ENCODE results near the gene ATOSB. TPM values are rescaled to one million over a fixed set of nuclear protein-coding genes. Genes with fewer than 3 reads are reported as not detected.

ATOSB gene
- total and polyA plus RNA-seq, 2 of the 8 experiments (the other 6 are each of a cell fraction or from before 2014, with no cell fraction given): 6.9 to 10.4 TPM

GRCh38 chr9:35091536-35091935 lies 24.1 kb downstream of the ATOSB start (continued):
- no peak for TF ChIP-seq SIN3A (conservative IDR thresholded peaks at IDR 0.05 in 1 of 2, IDR thresholded peaks at IDR 0.05 in 1 of 2; ENCODE audit: low read depth in 1 of 2, low read length in 2 of 2)
- TF ChIP-seq EZH2 (IDR thresholded peaks at IDR 0.05; ENCODE audit: low read depth, low read length, severe bottlenecking): no peak
- no peak for TF ChIP-seq POLR2AphosphoS5 (IDR thresholded peaks at IDR 0.05; ENCODE audit: low read depth, low read length)
- no peak for TF ChIP-seq HDAC2 (IDR thresholded peaks at IDR 0.05; ENCODE audit: borderline replicate concordance in 1 of 2, low read depth in 2 of 2, low read length in 2 of 2)
- TF ChIP-seq RAD21 (IDR thresholded peaks at IDR 0.05 in 1 of 2, conservative IDR thresholded peaks at IDR 0.05 in 1 of 2; ENCODE audit: low read depth in 2 of 2, low read length in 2 of 2): no peak
- no peak for TF ChIP-seq RBBP5 (IDR thresholded peaks at IDR 0.05; ENCODE audit: borderline replicate concordance, low read depth, low read length)
- TF ChIP-seq CBX8 (IDR thresholded peaks at IDR 0.05; ENCODE audit: borderline replicate concordance, low read depth, low read length): no peak

Data from H1 (cell line).